Stimulated activated CD8-positive, alpha-beta memory T cell treated with anti-CD3 and anti-CD28 coated beads, Interleukin-4, amount 100 ng/mL, for 24 hours (primary cell): ENCODE results near the gene ADCY2.

Source experiments
- DNase-seq: peaks from one replicate; pipeline ENCODE4 v3.0.0-alpha.2; 2020; ENCODE audit warnings: low read depth

ADCY2 gene

DNA sequence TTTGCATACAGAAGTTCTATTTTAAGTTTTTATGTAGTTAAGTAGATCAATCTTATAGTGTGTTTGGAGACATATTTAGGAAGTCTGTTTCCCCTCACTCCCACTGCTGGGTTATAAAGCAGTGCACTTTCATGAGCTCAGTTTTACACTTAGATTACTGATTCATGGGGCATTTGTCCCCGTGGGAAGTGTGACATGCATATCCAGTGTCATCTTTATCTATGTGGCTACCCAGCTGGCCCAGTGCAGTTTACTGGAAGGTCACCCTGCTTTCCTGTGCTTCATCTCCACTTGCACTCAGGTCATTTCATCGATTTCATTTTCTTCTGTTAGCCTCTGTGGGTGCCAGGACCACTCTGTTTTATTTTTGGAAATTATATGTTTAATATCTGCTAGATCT lies 49.1 kb downstream of the ADCY2 start:
- DNase-seq: no peak

DNA sequence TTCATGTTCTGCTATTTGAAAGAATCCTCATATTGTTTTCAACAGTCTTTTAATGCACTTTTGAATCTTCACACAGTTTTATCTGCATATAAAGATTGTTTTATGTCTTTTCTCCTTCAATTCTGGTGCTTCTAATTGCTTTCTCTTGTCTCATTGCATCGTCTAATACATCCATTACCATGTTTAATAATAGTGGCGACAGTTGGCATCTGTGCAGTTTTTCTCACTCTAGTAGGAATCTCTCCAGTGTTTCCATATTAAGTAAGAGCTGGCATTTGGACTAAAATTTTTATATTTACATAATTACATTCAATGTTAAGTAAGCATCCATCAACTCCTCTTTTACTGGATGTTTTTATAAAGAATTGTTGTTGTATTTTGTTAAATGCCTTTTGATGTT lies 49.9 kb downstream of the ADCY2 start:
- DNase-seq: no peak

GRCh38 chr5:7446913-7447312 lies 51.0 kb downstream of the ADCY2 start:
- no peak for DNase-seq

DNA sequence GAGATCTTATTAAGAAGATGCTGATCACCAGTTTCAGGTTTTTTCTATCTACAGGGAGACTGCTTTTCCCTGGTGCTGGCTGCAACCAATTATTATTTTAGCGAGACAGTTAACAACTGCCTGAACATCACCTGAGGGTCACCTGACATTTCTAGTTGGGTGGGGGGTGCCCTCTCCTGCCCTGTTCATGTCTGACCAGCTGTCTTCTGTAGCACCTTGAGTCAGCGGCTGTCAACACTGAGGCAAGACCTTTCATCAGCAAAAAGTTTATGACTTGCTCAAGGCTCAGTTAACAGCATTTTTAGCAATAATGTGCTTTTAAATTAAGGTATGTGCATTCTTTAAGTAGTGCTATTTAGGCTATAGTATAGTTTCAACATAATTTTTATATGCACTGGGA lies 58.0 kb downstream of the ADCY2 start:
- no peak for DNase-seq

- no peak for DNase-seq
Measured at GRCh38 chr5:7456206-7456605, 60.3 kb downstream of the ADCY2 start.

GRCh38 chr5:7461371-7461770 lies 65.4 kb downstream of the ADCY2 start:
- DNase-seq: no peak

DNA sequence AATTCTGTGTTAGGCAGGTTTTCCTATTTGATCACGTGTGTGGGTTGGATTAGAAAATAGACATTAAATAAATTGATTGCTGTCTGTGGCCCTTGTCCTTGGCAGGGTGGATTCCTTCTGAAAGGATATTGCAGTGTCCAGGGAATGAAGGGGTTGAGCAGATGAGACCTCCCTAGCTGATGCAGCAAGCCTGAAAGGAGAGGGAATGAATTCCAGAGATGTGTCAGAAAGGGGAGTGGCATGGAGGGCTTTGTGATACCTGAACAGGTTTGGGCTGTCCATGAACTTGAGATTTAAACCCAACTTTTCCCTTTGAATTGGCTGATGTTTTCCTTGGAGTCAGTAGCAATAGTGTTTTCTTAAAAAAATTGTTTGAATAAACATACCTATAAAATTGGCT lies 66.8 kb downstream of the ADCY2 start:
- no peak for DNase-seq

DNA sequence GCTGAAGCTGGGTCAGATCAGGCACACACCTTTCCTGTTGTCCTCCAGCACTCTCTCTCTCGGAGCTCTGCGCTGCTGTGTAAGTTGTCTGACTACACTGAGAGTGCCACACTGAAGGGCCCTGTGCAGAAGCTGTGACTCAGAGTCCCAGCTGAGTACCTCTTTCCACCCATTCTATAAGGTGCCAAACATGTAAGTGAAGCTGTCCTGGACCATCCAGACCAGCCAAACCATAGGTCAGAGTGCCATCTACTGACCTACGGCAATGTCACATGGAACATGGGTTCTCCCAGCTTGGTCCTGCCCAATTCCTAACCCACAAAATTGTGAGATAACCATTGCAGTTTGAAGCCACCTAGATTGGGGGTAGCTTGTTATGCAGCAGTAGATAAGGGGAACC lies 68.2 kb downstream of the ADCY2 start:
- no peak for DNase-seq

DNA sequence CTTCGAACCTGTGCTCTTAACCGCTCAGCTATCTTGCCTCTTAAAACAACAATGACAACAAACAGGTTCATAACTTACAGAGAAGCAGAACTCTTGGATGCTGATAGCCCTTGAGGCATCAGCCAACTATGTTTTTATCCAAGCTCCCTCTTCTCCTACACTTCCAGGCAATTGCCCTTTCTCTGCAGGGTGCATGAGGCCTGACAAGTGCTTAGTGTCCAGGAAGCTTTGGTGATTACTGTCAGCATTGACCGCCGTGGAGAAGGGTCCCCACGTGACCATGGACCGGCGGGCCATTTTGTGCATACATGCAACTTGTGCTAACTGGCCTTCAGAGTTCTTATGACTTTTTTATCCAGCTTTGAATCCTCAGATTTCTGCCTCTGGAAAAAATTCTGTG lies 71.2 kb downstream of the ADCY2 start:
- DNase-seq: no peak

GRCh38 chr5:7468742-7469141 lies 72.8 kb downstream of the ADCY2 start:
- DNase-seq: no peak

GRCh38 chr5:7471710-7472109 lies 75.8 kb downstream of the ADCY2 start:
- DNase-seq: no peak

DNA sequence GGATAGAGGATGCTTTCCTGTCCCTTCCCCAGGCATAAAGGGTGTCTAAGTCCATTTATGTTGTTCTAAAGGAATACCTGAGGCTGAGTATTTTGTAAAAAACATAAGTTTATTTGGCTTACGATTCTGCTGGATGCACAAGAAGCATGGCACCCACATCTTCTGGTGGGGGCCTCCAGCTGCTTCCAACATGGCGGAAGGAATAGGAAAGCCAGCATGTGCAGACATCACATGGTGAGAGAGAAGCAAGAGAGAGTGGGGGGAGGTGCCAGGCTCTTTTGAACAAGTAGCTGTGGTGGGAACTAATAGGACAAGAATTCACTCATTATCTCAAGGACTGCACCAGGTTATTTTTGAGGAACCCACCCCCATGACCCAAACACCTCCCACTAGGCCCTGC lies 77.2 kb downstream of the ADCY2 start:
- DNase-seq: no peak

- no peak for DNase-seq
Measured at GRCh38 chr5:7473668-7474215, 77.8 kb downstream of the ADCY2 start.

DNA sequence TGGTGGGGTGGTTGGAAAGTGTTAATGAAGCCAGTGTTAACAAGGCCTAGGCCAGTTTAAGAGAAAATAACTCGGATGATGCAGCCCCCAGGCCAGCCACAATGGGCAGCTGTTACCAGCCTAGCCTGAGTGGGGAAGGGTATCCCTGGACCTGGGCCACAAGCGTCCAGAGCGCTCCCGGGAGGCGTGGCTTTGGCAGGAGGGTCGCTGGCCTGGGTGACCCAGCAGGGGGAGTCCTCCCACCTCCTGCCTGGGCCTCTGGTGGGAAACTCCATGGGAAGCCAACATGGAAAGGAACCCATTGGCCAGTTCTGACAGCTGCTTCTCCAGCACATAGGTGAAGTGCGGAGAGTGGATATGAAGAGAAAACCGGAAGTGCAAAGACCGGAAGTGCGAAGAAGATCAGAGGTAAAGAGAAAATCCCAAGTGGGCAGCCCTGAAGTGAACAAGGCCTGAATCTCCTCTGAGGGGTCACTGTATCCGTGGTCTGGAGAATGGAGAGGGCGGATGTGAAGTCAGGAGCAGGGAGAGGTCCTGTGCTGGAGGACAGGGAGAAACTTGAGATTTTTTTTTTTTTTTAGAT lies 79.0 kb downstream of the ADCY2 start:
- DNase-seq: no peak

- no peak for DNase-seq
Measured at GRCh38 chr5:7478459-7478858, 82.5 kb downstream of the ADCY2 start.

- DNase-seq: no peak
Measured at GRCh38 chr5:7488734-7489133, 92.8 kb downstream of the ADCY2 start.

- no peak for DNase-seq
Measured at GRCh38 chr5:7492371-7492770, 96.4 kb downstream of the ADCY2 start.

DNA sequence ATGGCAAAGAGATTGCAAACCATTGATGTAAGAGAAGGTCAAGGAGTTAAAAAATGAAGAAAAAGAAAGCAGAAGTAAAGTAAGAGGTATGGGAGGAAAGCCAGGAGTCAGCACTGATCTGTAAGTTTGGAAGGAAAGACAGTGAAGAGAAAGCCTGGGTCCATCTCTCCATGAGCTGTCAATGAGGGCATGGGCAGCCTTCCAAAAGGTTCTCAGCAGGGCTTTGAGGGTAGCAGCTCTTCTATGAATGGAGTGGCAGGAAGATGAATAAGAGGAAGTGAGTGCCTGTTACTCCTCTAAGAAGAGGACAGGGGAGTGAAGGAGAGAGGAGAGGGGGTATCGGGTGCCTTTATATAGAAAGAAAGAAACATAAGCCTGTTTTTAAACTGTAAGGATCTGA lies 97.1 kb downstream of the ADCY2 start:
- DNase-seq: no peak

DNA sequence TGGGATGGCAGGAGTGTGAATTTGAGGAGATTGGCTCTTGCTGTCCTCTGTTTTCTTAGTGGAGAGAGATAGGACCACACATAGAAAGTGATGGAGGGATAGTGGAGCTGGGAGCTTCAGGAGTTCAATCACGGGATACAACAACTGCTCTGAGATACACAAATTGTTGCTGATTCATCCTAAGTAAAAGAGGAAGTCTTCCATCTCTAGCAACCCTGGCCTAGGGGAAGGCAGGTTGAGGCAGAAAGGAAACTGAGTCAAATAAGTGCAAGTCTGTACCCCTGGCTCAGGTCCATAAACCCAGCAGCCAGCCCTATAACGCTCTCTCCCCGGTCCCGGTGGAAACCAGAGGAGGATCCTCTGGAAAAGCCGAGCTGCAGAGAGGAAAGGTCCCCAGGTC lies 97.7 kb downstream of the ADCY2 start:
- DNase-seq: no peak

GRCh38 chr5:7494481-7495130 lies 98.7 kb downstream of the ADCY2 start:
- no peak for DNase-seq

GRCh38 chr5:7495131-7495517 lies 99.2 kb downstream of the ADCY2 start:
- no peak for DNase-seq

DNA sequence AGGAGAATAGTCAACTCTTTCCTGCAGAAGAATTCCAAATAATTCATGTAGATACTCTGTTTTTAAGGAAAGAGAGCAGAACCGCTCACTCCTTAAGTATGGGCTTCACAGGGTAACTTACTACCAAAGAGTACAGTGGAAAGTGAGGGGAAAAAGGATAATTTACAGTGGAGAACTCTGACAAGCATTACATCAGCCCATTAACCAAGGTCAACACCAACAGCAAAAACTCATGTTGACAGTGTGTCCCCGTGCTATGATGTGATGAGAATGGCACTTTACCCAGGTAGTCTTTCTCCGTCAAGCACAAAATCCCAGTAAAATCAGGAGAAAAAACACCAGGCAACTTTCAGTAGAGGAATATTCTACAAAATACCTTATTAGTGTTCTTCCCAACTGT lies 104.3 kb downstream of the ADCY2 start:
- no peak for DNase-seq

DNA sequence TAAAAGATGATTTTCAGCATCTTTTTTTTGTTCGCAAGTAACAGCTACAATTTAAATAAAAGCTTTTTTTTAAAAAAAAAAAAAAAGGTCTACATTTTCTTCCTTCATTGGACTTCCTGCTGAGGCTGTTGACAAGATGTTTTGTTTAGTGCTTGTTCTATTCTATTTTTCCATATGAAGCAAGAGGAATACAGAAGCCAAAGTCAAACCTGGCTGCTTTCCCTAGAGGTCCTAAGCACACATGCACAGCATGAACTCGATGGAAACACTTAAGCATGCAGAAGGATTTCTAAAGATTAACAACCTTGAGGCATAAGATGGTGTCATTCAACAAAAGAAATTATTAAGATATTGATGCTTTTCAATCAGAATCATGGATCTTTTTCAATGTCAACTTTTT lies 105.1 kb downstream of the ADCY2 start:
- DNase-seq: no peak

DNA sequence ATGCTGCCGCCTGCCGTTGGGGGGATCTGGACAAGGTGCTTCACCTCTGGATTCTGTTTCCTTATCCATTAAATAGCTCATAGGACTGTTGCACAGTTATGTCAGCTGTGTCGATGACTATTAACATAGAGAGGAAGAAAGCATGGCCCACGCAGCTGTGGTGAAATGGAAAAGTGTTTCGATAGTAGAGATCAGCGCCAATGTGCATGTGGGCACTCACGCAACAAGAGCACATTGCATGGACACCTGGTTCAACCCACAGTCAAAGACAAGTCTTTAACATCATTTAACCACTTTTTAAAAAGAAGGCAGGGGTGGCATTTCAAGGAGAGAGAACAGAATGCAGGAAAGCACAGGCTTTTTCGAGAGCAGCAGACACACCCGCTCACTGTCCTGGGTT lies 107.6 kb downstream of the ADCY2 start:
- DNase-seq: no peak
